Activated CD4-positive, CD25-positive, alpha-beta regulatory T cell treated with anti-CD3 and anti-CD28 coated beads, Interleukin-2, amount 50 U/mL, for 24 hours (primary cell): ENCODE results near the gene CAVIN2.
A peak's percentile ranks its signal among the peaks of the same experiment; 100 is the strongest.

Experiments used
- ATAC-seq, 2 donors: fragments of 150-1000 bp; cut with Tn5 transposase; one replicate each; pipeline ENCODE4 v1.10.0; 2021; ENCODE audit warnings: mild to moderate bottlenecking in 1 of 2, moderate library complexity in 1 of 2

Gene CAVIN2

GRCh38 chr2:191839918-191840804, 6.7 kb downstream of the CAVIN2 start:
- ATAC-seq = no peak

GRCh38 chr2:191838526-191838925, 8.4 kb downstream of the CAVIN2 start:
- no peak for ATAC-seq

- ATAC-seq = no peak
Measured at GRCh38 chr2:191836853-191837769, 9.8 kb downstream of the CAVIN2 start.

- ATAC-seq = no peak
Measured at GRCh38 chr2:191836471-191836852, 10.4 kb downstream of the CAVIN2 start.

- ATAC-seq = no peak
Measured at GRCh38 chr2:191835539-191836350, 11.1 kb downstream of the CAVIN2 start.

- no peak for ATAC-seq
Measured at GRCh38 chr2:191835100-191835499, 11.8 kb downstream of the CAVIN2 start.

GRCh38 chr2:191833356-191833755, 13.5 kb downstream of the CAVIN2 start:
- no peak for ATAC-seq

GRCh38 chr2:191832668-191833067, 14.2 kb downstream of the CAVIN2 start:
- ATAC-seq = no peak

GRCh38 chr2:191831410-191831994, 15.4 kb downstream of the CAVIN2 start:
- no peak for ATAC-seq

GRCh38 chr2:191824398-191824797, 22.5 kb downstream of the CAVIN2 start:
- ATAC-seq = peak; percentile 13 to 38

- no peak for ATAC-seq
Measured at GRCh38 chr2:191821078-191821477, 25.8 kb downstream of the CAVIN2 start.

- ATAC-seq = no peak
Measured at GRCh38 chr2:191818725-191819350, 28.1 kb downstream of the CAVIN2 start.

- no peak for ATAC-seq
Measured at GRCh38 chr2:191818133-191818532, 28.8 kb downstream of the CAVIN2 start.

- ATAC-seq = no peak
Measured at GRCh38 chr2:191815010-191815409, 31.9 kb downstream of the CAVIN2 start.

- ATAC-seq = no peak
Measured at GRCh38 chr2:191813943-191814342, 32.9 kb downstream of the CAVIN2 start.

GRCh38 chr2:191811807-191812602, 34.9 kb downstream of the CAVIN2 start:
- no peak for ATAC-seq

GRCh38 chr2:191806396-191806795, 40.5 kb downstream of the CAVIN2 start:
- ATAC-seq = no peak

- ATAC-seq = no peak
Measured at GRCh38 chr2:191804766-191805165, 42.1 kb downstream of the CAVIN2 start.

- ATAC-seq = no peak
Measured at GRCh38 chr2:191803007-191803406, 43.9 kb downstream of the CAVIN2 start.

GRCh38 chr2:191802180-191802579, 44.7 kb downstream of the CAVIN2 start:
- ATAC-seq = no peak

- no peak for ATAC-seq
Measured at GRCh38 chr2:191800874-191801273, 46.0 kb downstream of the CAVIN2 start.
